Activated gamma-delta T cell (primary cell): ENCODE results near the gene DPEP2.
"Not testable (repeated sequence)": the region's sequence is repeated elsewhere in the genome, so short reads cannot be mapped to it uniquely, and the experiment has no call there.

Experiments used
- DNase-seq: peaks from one replicate; lab custom pipeline; 2025; lab: John Stamatoyannopoulos, UW

The DPEP2 gene

DNA sequence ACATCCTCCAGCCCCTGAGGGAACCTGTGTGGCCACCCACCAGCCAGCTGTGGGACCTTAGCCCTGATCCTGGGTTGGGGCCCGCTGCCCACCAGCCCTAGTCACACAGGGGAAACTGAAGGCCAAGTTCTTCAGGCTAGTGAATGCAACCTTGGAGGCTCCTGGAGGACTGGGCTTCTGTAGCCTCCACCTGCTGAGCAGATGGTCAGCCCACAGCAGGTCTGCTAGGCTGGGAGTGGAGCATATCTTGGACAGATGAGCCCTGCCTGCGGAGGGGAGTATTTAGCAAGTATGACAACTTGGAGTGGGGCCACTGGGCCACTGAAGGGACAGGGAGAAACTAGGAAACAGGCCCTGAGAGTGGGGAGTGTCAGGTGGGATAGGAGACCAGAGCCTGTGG is 23.1 kb downstream of the DPEP2 start:
- no peak for DNase-seq

GRCh38 chr16:67975321-67976105 is 23.8 kb downstream of the DPEP2 start:
- no peak for DNase-seq

- DNase-seq = not testable (repeated sequence)
Measured at GRCh38 chr16:67972285-67972684, 27.0 kb downstream of the DPEP2 start.

- DNase-seq = no peak
Measured at GRCh38 chr16:67971111-67971510, 28.2 kb downstream of the DPEP2 start.

GRCh38 chr16:67969254-67970039 is 29.8 kb downstream of the DPEP2 start:
- no peak for DNase-seq

GRCh38 chr16:67968400-67969253 is 30.7 kb downstream of the DPEP2 start, which contains the start of gene SLC12A4:
Gene SLC12A4 (minus strand): TSS chr16:67968637. CDS start chr16:67968553, 84 bp downstream.
- peak; percentile 82 for DNase-seq

DNA sequence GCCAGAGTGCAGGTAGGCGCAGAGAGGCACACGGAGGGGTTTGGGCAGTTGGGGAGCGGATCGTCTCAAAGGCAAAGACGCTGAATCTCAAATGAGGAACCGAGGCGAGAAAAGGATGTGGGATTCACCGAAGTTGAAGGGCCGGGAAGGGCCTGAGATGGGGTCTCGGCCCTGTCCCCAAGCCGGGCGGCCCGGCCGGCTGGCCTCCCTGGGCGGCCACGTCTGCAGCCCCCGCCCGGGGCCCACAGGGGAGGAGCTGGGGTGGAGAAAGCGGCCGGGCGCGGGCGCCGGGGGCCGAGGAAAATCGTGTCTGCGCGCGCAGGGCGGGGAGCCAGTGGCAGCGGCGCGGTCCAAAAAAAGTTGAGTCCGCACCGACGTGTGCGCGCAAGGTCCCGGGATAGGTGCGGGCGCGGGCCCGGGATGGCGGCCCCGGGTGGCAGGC is 31.3 kb downstream of the DPEP2 start:
- DNase-seq = peak; percentile 28

DNA sequence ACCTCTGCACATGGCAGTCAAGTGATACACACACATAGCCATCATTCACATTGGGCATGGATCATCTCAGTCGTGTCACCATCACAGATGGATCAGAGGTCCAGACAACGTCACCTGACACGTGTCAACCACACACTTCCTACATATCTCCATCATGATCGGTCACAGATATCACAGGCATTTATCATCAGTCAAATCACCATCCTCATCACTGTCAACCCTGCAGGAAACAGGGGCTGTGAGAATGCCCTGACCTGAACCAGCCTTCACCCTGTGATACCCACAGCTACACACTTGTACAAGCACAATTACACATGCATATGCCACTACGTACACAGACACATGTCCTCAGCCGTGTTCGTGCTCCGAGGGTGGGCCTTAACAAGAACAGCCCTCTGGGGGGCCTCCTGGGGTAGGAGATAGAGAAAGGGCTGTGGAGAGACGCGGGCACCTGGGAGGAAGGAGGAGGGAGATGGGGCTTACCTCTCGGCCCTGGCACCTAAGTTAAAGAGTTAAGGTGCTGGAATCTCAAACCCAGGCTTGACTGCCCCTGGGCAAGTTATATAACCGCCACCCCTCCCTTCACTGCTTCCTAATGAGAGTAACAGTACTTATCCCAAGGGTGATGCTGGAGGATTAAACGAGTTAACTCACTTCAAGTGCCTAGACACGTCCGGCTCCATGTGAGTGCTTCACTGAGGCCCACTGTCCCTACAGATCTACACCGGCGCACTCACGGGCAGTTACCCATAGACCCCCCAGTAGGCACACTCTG is 31.9 kb downstream of the DPEP2 start:
- DNase-seq = no peak

GRCh38 chr16:67966549-67967182 is 32.6 kb downstream of the DPEP2 start:
- no peak for DNase-seq

DNA sequence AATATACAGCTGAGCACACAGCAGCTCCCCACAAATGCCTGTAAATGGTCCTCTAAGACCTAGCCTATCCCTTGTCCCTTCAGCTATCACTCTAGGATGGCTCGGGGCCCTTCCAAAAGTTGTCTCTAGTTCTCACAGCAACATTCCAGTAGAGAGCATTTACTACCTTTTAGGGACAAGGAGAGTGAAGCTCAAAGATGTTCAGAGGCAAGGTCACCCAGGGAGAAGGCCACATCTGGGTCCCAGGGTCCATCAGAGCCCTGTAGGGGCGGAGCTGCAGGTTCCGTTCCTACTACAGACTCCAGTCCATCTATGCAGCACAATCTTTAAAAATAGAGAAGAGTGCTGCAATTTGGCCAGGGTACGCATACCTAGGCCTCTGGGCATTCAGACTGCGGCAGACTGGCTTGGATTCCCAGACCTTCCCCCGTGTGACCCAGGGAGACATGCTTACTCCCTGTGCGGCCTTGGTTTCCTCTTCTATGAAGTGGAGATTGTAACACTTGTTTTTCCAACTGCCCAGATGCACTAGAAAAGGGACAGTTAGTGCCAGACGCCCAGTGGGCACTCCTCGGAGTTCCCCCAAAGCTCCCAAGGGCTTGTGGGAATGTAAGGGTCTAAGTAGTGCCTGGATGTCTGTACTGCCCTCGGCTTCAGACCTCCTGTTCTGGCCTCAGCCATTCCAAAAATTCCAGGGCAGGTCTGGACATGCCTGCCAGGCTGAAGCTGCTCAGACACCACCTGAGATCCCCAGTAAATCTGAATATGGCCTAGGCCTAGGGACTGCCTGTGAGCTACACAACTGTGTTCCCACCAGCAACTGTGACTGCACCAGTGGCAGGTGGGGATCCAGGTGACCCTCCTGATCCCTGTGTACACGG is 33.4 kb downstream of the DPEP2 start:
- DNase-seq = no peak

GRCh38 chr16:67964477-67965131 is 34.7 kb downstream of the DPEP2 start:
- DNase-seq = no peak

DNA sequence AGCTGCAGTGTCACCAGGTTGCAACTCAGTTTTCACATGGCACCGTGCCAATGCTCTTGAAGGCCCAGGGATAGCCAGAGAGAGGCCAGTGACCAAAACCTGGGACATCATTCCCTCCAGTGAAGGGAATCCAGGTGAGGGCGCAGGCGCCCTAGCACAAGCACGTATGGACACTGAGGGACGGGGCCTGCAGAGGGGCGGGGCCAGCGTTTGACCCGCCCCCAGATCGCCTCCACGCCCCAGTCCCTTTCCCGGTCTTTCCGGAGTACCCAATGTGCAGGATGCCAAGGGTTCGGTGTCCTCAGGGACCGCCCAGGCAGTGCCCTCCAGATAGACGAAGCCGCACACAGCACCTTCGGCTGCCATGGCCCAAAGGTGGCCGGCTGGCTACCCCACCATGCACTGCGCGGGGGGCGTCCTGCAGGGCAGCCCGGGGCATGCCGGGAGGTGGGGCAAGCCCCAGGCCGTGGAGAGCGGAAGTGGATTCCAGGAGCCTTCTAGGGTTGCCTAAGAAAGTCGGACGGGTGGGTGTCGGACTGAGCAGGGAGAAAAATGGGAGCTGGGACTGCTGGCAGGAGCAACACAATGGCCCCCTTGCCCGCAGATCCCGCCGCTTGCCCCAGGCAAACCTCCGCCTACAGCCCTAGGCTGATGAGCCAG is 35.5 kb downstream of the DPEP2 start:
- DNase-seq = no peak

DNA sequence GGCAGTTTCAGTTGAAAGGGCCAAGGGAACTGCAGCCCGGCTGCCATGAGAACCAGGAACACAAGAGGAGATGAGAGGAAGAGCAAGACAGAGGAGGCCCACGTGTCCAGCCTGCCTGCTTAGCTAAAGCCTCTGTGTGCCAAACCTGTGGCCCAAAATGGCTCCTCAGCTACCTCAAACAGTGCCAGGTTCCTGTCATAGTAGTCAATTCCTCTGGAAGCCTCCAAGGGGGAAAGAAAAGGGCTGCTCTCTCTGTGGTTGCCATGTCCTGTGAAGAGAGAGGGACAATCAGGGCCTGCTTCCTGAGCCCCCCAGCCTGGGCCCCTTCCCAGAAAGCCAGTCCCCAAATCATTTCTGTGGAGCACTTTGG is 36.0 kb downstream of the DPEP2 start:
- no peak for DNase-seq

- DNase-seq = no peak
Measured at GRCh38 chr16:67962135-67962534, 37.1 kb downstream of the DPEP2 start.

DNA sequence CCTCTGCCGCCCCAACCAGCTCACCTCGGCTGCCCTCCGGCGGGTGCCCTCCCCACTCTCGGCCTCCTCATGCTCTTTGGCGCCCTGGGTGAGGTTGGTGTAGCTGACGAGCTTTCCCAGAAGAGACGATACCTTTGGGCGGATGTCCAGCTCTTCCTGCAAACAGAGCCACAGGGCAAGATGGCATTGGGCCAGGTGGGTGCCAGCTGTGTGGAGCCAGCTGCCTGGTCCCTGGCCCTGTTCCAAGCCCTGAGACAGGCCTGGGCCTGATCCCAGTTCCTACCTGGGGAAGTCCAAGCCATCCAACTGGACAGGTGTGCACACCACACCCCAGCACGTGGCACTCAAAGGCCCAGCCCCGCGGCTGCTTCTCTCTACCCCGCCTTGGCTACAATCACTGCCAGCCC is 37.7 kb downstream of the DPEP2 start:
- DNase-seq = no peak

DNA sequence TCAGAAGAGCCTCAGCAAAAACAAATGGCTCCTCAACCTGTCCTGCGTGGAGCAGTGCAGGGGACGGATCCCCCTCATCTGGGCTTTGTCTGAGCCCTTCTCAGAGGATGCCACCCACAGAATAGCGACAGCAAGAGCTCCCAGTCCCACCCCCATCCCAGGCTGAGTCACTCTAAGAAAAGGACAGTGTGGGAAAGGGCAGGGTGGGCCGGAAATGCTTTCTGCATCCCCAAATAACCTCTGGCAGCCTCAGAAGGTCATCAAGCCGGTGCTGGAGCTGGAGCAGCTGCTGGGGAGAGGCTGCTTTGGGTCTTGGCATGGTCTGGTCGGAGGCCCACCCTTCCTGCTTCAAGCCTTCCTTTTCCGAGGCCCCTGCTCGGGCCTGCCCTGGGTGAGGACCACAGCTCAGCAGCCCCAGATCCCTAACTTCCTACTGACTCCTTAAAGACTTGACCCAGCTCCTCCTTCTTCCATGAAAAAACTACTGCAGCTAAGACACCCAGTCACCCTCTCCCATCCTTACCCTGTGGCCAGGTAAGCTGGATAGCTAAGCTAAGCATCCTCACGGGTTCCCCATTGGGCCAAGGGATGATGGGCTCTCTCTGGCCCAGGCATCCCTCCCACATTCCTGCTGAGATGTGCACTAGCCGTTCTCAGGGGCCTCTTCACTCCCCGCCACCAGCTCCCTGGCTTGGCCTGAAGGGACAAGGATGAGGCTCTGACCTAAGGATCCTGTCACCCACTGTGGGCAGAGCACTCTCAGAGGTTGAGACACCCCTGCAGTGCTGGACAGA is 39.6 kb downstream of the DPEP2 start:
- DNase-seq = no peak

DNA sequence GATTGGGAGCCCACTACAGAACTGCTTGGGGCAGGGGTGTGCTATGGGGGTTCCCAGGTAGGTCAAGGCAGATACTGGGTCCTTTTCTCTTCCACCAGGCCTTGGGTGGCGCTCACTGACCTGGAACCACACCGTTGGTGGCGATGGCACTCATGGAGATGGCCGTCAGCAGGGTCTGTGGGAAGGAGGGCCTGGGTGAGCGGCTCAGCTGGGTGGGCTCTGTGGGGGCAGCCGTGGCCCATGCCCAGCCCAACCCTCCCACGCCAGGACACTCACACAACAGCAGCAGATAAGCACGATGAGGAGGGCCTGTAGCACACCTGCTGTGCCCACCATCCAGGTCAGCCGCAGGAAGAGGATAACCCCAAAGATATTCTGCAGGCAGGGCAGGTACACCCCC is 41.7 kb downstream of the DPEP2 start:
- no peak for DNase-seq
